OCI-LY3 (cell line): Measurements from ENCODE around the gene IGFALS.

Experiments
- H2AFZ ChIP-seq: fragments of 200-600, 300-600 bp; shearing (Covaris generic); 2 replicates; pipeline ENCODE4 v1.6.0; 2014; ENCODE audit warnings: antibody characterized with exemption, low read depth, low read length
- H3K27ac ChIP-seq: fragments of 200-600, 300-600 bp; sonication (generic); 2 replicates; pipeline ENCODE4 v1.5.1; 2014; ENCODE audit warnings: mild to moderate bottlenecking, low read length, moderate library complexity, mixed read lengths
- H3K27me3 ChIP-seq: fragments of 200-600, 300-600 bp; sonication (generic); 2 replicates; pipeline ENCODE4 v1.6.1; 2014; ENCODE audit warnings: low read depth, low read length, mixed read lengths
- H3K36me3 ChIP-seq: fragments of 200-600, 300-600 bp; sonication (generic); replicated peaks from 2 replicates; pipeline ENCODE3; 2014; ENCODE audit warnings: low read depth, low read length, mixed read lengths
- H3K4me1 ChIP-seq: fragments of 300-600, 200-600 bp; sonication (generic); 2 replicates; pipeline ENCODE4 v1.6.1; 2014; ENCODE audit warnings: low read length, mixed read lengths
- H3K4me2 ChIP-seq: fragments of 200-600, 300-600 bp; sonication (generic); 2 replicates; pipeline ENCODE4 v1.6.1; 2014; ENCODE audit warnings: low read length, mixed read lengths
- H3K4me3 ChIP-seq: fragments of 300-600, 200-600 bp; sonication (generic); 2 replicates; pipeline ENCODE4 v1.5.1; 2014; ENCODE audit warnings: antibody characterized with exemption, mild to moderate bottlenecking, low read length, moderate library complexity
- H3K79me2 ChIP-seq: fragments of 300-600, 200-600 bp; shearing (Covaris generic); 2 replicates; pipeline ENCODE4 v1.6.1; 2014; ENCODE audit warnings: mild to moderate bottlenecking, low read length, mixed read lengths
- H3K9ac ChIP-seq: fragments of 300-600, 200-600 bp; shearing (Covaris generic); 2 replicates; pipeline ENCODE4 v1.6.0; 2014; ENCODE audit warnings: mild to moderate bottlenecking, low read length, moderate library complexity
- H3K9me3 ChIP-seq: fragments of 200-600, 300-600 bp; shearing (Covaris generic); 2 replicates; pipeline ENCODE4 v1.6.1; 2014; ENCODE audit warnings: low read length, mixed read lengths; ENCODE audit not compliant: insufficient read depth
- H4K20me1 ChIP-seq: fragments of 200-600, 300-600 bp; sonication (generic); 2 replicates; pipeline ENCODE4 v1.6.1; 2016; ENCODE audit warnings: low read length, mixed read lengths; ENCODE audit not compliant: insufficient read depth
- EZH2phosphoT487 ChIP-seq: fragments of 200-600 bp; shearing (Covaris generic); IDR thresholded peaks from 2 replicates; pipeline ENCODE4 v1.6.1; 2018; ENCODE audit warnings: antibody characterized with exemption, mixed run types, low read depth
- TF ChIP-seq, protein P1 (sequence below): fragments of 200-600, 300-600 bp; sonication (generic); IDR thresholded peaks from 2 replicates; pipeline ENCODE4 v1.5.1; 2014; ENCODE audit warnings: antibody characterized with exemption, low read length, low read depth

IGFALS gene

GRCh38 chr16:1771188-1771863 lies 22.2 kb downstream of the IGFALS start, which contains the start of gene NME3:
NME3 (minus strand) TSS chr16:1771543; CDS start chr16:1771534, 9 bp downstream.
- no peaks in the 10 kb centered on the region for H3K9me3 ChIP-seq
- TF ChIP-seq, protein P1, sequence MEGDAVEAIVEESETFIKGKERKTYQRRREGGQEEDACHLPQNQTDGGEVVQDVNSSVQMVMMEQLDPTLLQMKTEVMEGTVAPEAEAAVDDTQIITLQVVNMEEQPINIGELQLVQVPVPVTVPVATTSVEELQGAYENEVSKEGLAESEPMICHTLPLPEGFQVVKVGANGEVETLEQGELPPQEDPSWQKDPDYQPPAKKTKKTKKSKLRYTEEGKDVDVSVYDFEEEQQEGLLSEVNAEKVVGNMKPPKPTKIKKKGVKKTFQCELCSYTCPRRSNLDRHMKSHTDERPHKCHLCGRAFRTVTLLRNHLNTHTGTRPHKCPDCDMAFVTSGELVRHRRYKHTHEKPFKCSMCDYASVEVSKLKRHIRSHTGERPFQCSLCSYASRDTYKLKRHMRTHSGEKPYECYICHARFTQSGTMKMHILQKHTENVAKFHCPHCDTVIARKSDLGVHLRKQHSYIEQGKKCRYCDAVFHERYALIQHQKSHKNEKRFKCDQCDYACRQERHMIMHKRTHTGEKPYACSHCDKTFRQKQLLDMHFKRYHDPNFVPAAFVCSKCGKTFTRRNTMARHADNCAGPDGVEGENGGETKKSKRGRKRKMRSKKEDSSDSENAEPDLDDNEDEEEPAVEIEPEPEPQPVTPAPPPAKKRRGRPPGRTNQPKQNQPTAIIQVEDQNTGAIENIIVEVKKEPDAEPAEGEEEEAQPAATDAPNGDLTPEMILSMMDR = no peak
- TF ChIP-seq EZH2phosphoT487 = no peak
- peaks cover 12% of the 10 kb centered on the region for H3K4me1 ChIP-seq
- no peaks in the 10 kb centered on the region for H4K20me1 ChIP-seq
- peak within 1 kb of the TSS; percentile 95 for H3K4me2 ChIP-seq
- no peak within 1 kb of the TSS for H2AFZ ChIP-seq
- H3K9ac ChIP-seq = peak within 1 kb of the TSS; percentile 97
- H3K79me2 ChIP-seq = peaks cover 35% of the 10 kb centered on the region
- H3K4me3 ChIP-seq = peak within 1 kb of the TSS; percentile 99
- H3K27ac ChIP-seq = peak within 1 kb of the TSS; percentile 82
- H3K36me3 ChIP-seq = peaks cover 7% of the 10 kb centered on the region
- no peaks in the 10 kb centered on the region for H3K27me3 ChIP-seq

DNA sequence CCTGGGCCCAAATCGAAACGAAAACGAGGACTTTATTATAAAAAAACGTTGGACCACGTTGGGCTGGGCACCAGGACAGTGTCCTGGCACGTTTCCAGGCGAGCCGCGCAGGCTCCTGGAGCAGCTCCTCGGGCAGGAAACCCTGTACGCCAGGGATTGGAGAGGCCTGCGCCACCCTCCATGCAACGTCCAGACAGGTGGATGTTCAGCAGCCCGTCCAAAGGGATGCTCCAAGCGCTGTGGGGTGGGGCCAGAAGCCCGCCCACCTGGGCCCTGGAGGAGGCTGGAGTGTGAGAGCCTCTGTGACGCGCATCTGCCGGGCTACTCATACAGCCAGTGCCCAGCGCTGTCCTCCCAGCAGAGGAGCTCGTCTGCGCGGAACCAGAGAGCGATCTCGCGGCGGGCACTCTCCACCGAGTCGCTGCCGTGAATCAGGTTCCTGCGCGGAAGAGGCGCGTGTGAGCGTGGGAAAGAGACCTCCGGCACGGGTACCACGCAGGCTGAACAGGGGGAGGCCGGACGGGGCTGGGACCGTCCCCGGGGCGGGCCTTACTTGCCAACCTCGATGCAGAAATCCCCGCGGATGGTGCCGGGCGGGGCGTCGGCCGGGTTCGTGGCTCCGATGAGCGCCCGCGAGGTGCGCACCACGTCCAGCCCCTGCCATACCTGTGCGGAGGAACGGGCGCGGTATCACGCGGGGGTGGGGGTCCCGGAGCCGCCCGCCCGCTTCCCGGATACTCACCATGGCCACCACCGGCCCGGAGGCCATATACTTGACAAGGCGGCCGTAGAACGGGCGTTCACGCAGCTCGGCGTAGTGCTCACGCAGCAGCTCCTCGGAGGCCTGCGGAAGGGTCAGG lies 22.9 kb downstream of the IGFALS start:
- H2AFZ ChIP-seq = no peak overlapping the region
- H3K4me1 ChIP-seq = peaks cover 12% of the 10 kb centered on the region
- H3K79me2 ChIP-seq = peaks cover 35% of the 10 kb centered on the region
- H3K9ac ChIP-seq = peak overlapping the region; percentile 97
- H3K36me3 ChIP-seq = peaks cover 7% of the 10 kb centered on the region
- peak overlapping the region; percentile 99 for H3K4me3 ChIP-seq
- H3K9me3 ChIP-seq = no peaks in the 10 kb centered on the region
- no peak for TF ChIP-seq EZH2phosphoT487
- TF ChIP-seq, protein P1 = no peak
- peak overlapping the region; percentile 95 for H3K4me2 ChIP-seq
- H3K27me3 ChIP-seq = no peaks in the 10 kb centered on the region
- no peaks in the 10 kb centered on the region for H4K20me1 ChIP-seq
- peak overlapping the region; percentile 82; the same call in 1 of the 2 replicates for H3K27ac ChIP-seq

- peaks cover 9% of the 10 kb centered on the region for H3K36me3 ChIP-seq
- H4K20me1 ChIP-seq = no peaks in the 10 kb centered on the region
- no peak overlapping the region for H3K27ac ChIP-seq
- no peak overlapping the region for H2AFZ ChIP-seq
- no peak overlapping the region for H3K4me2 ChIP-seq
- H3K9me3 ChIP-seq = no peaks in the 10 kb centered on the region
- H3K27me3 ChIP-seq = no peaks in the 10 kb centered on the region
- peaks cover 11% of the 10 kb centered on the region for H3K4me1 ChIP-seq
- H3K79me2 ChIP-seq = peaks cover 26% of the 10 kb centered on the region
- TF ChIP-seq EZH2phosphoT487 = no peak
- TF ChIP-seq, protein P1 = no peak
- no peak overlapping the region for H3K9ac ChIP-seq
- peak overlapping the region; percentile 99; the same call in 1 of the 2 replicates for H3K4me3 ChIP-seq
Observed at GRCh38 chr16:1769402-1770300, 23.9 kb downstream of the IGFALS start.
